Osteocyte (in vitro differentiated cells): Measurements from ENCODE around the gene RDH14. TPM values are rescaled to one million over a fixed set of nuclear protein-coding genes. Genes with fewer than 3 reads are reported as not detected.

Experiments used
- DNase-seq: peaks from one replicate; pipeline ENCODE4 v3.0.0; 2021; ENCODE audit warnings: mixed read lengths; ENCODE audit not compliant: unreplicated experiment; ENCODE audit errors: extremely low spot score
- H3K27ac Mint-ChIP-seq: one replicate; pipeline ENCODE4 v1.8.0; 2021; ENCODE audit warnings: mild to moderate bottlenecking, mixed read lengths; ENCODE audit not compliant: unreplicated experiment
- H3K27me3 Mint-ChIP-seq: one replicate; pipeline ENCODE4 v1.8.0; 2021; ENCODE audit warnings: mixed read lengths; ENCODE audit not compliant: unreplicated experiment
- H3K36me3 Mint-ChIP-seq: one replicate; pipeline ENCODE4 v1.8.0; 2021; ENCODE audit warnings: mixed read lengths; ENCODE audit not compliant: unreplicated experiment
- H3K4me1 Mint-ChIP-seq: one replicate; pipeline ENCODE4 v1.8.0; 2021; ENCODE audit warnings: mixed read lengths; ENCODE audit not compliant: unreplicated experiment
- H3K4me3 Mint-ChIP-seq: one replicate; pipeline ENCODE4 v1.8.0; 2021; ENCODE audit warnings: mild to moderate bottlenecking, moderate library complexity, mixed read lengths; ENCODE audit not compliant: unreplicated experiment
- H3K9me3 Mint-ChIP-seq: one replicate; pipeline ENCODE4 v1.8.0; 2021; ENCODE audit warnings: mixed read lengths; ENCODE audit not compliant: unreplicated experiment
- CTCF ChIP-seq: fragments of 200-600 bp; sonication (generic); IDR thresholded peaks from 2 replicates; pipeline ENCODE4 v1.5.0; 2021; ENCODE audit warnings: antibody characterized with exemption, mild to moderate bottlenecking, moderate library complexity
- total RNA-seq: library from RNA; stranded (reverse); gene quantifications from 2 replicates; pipeline ENCODE4 v1.2.1, GENCODE V29; 2021

RDH14 gene
- total RNA-seq, 1 donor from 2014 or later: 19.0 TPM

- no peak overlapping the region for H3K4me3 Mint-ChIP-seq
- H3K9me3 Mint-ChIP-seq: no peaks in the 10 kb centered on the region
- no peak for TF ChIP-seq CTCF
- no peak overlapping the region for H3K27ac Mint-ChIP-seq
- DNase-seq: no peak
- peaks cover 2% of the 10 kb centered on the region for H3K36me3 Mint-ChIP-seq
- peaks cover 2% of the 10 kb centered on the region for H3K27me3 Mint-ChIP-seq
- H3K4me1 Mint-ChIP-seq: peaks cover 8% of the 10 kb centered on the region
These were observed 54.6 kb downstream of the RDH14 start for GRCh38 chr2:18505703-18506341.

Other genes starting within 250 kb of the RDH14 start
- gene NT5C1B, start 28.9 kb upstream of the RDH14 start, total RNA-seq: not detected in 2 replicates